LNCaP clone FGC (cell line): Measurements from ENCODE around the gene CABP5.
A peak's percentile ranks its signal among the peaks of the same experiment; 100 is the strongest.
"Not testable (repeated sequence)": the region's sequence is repeated elsewhere in the genome, so short reads cannot be mapped to it uniquely, and the experiment has no call there.

Source experiments
- DNase-seq: peaks from one replicate; pipeline ENCODE4 v3.0.0-alpha.2; 2011; ENCODE audit warnings: low read depth
- H3K4me3 ChIP-seq: 2 replicates; pipeline ENCODE4 v1.5.1; 2011; ENCODE audit warnings: mild to moderate bottlenecking, low read depth, low read length, control low read depth
- CTCF ChIP-seq: IDR thresholded peaks from 2 replicates; pipeline ENCODE4 v1.5.1; 2012; ENCODE audit warnings: mild to moderate bottlenecking; ENCODE audit not compliant: control insufficient read depth, insufficient read depth; ENCODE audit errors: extremely low read depth

Gene CABP5

GRCh38 chr19:48043675-48044258, at the start of gene CABP5:
Gene CABP5 (minus strand): TSS chr19:48044079. CDS start chr19:48043922, 157 bp downstream.
- no peak within 1 kb of the TSS for H3K4me3 ChIP-seq
- DNase-seq, result no peak
- TF ChIP-seq CTCF, result no peak

DNA sequence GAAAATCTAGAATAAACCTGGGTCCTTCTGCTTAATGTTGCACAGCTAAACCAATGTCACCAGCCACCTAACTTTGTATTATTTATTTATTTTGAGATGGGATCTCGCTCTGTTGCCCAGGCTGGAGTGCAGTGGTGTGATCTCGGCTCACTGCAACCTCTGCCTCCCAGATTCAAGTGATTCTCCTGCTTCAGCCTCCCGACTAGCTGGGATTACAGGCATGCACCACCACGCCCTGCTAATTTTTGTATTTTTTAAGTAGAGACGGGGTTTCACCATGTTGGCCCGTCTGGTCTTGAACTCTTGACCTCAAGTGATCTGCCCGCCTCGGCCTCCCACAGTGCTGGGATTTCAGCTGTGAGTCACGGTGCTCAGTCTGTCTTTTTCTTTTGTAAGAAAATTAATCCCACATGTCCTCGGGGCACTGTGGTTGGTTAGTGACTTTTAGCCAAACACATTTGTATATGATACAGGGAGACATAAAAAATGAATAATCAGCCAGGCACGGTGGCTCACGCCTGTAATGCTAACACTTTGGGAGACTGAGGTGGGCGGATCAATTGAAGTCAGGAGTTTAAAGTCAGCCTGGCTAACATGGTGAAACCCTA, 47.3 kb upstream of the CABP5 start:
- not testable (repeated sequence) for DNase-seq, H3K4me3 ChIP-seq

DNA sequence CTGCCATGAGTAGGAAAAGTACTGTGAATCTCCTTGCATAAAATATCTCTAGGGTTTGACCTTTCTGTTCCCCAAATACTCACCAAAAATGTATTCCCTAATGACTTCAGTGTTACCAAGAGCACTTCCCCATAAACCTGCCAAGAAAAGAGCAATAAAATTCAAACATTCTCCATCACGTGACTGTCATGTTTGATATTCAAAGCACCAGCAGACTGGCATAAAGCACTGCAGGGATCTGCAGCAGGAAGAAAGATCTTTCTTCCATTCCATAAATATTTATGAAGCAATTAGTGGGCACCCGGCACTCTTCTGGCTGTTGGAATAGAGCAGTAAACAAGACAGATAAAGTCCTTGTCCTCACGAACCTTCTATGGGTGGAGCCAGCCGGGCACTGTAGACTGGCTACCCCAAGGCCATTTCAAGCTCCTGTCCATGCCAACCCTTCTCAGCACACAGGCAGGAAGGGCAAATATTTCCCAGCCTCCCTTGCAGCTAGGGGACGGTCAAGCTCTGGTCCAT, 46.5 kb upstream of the CABP5 start:
- no peak for TF ChIP-seq CTCF
- H3K4me3 ChIP-seq, result no peak overlapping the region
- peak; percentile 60 for DNase-seq

- DNase-seq, H3K4me3 ChIP-seq: not testable (repeated sequence)
Measured at GRCh38 chr19:48088991-48089390, 45.1 kb upstream of the CABP5 start.

- no peak overlapping the region for H3K4me3 ChIP-seq
- no peak for DNase-seq
- no peak for TF ChIP-seq CTCF
Measured at GRCh38 chr19:48085904-48086864, 42.3 kb upstream of the CABP5 start.

DNA sequence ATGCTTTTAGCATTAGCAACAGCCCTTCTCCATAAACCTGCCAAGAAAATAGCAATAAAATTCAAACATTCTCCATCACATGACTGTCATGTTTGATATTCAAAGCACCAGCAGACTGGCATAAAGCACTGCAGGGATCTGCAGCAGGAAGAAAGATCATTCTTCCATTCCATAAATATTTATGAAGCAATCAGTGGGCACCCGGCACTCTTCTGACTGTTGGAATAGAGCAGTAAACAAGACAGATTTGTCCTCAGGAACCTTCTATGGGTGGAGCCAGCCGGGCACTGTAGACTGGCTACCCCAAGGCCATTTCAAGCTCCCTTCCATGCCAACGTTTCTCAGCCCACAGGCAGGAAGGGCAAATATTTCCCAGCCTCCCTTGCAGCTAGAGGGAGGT, 41.2 kb upstream of the CABP5 start:
- DNase-seq, result no peak
- TF ChIP-seq CTCF, result no peak
- no peak overlapping the region for H3K4me3 ChIP-seq

DNA sequence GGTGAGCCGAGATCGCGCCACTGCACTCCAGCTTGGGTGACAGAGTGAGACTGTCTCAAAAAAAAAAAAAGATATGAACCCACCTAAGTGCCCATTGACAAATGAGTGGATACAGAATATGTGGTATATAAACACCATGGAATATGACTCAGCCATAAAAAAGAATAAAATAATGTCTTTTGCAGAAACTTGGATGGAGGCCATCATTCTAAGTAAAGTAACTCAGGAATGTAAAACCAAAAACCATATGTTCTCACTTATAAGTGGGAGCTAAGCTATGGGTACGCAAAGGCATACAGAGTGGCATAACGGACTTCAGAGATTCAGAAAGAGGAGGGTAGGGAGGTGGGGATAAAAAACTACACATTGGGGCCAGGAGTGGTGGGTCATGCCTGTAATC, 37.2 kb upstream of the CABP5 start:
- no peak for TF ChIP-seq CTCF
- no peak for DNase-seq

DNA sequence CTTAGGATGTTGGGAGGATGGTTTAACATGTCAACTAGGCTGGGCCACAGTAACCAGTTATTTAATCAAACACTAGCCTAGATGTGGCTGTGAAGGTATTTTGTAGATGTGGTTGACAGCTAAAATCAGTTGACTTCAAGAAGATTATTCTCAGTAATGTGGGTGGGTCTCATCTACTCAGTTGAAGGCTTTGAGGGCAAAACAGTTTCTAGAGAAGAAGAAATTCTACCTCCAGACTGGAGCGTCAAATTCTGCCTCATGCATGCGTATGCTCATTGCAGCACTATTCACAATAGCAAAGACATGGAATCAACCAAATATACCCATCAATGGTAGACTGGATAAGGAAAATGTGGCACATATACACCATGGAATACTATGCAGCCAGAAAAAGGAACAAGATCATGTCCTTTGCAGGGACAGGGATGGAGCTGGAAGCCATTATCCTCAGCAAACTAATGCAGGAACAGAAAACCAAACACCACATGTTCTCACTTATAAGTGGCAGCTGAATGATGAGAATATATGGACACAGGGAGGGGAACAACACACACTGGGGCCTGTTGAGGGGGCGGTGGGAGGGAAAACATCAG, 26.4 kb upstream of the CABP5 start:
- H3K4me3 ChIP-seq, DNase-seq: not testable (repeated sequence)

More for the DNA sequence above, 37.2 kb upstream of the CABP5 start:
- H3K4me3 ChIP-seq, result no peak overlapping the region
